GM12878 (cell line): ENCODE measurements around the gene ST3GAL5. TPM values are rescaled to one million over a fixed set of nuclear protein-coding genes. Genes with fewer than 3 reads are reported as not detected.

Experiments
- BCL11A ChIP-seq: IDR thresholded peaks from 2 replicates; pipeline ENCODE4 v1.6.1; 2011; ENCODE audit warnings: low read depth, low read length
- BHLHE40 ChIP-seq, 2 experiments: fragments of 450-650 bp in 1 of 2; IDR thresholded peaks; 2 replicates each; pipeline ENCODE4 v1.6.1; 2011 to 2017; ENCODE audit warnings: low read depth in 2 of 2, borderline replicate concordance in 1 of 2, improper control_type of control experiment in 1 of 2, low read length in 1 of 2, mild to moderate bottlenecking in 1 of 2
- BRCA1 ChIP-seq: IDR thresholded peaks from 2 replicates; pipeline ENCODE4 v1.6.1; 2011; ENCODE audit warnings: low read depth, low read length, improper control_type of control experiment
- CREM ChIP-seq: IDR thresholded peaks from 2 replicates; pipeline ENCODE4 v1.6.1; 2014; ENCODE audit warnings: antibody characterized with exemption, low read depth
- CTCF ChIP-seq, 3 experiments: IDR thresholded peaks in 2 of 3; conservative IDR thresholded peaks in 1 of 3; 2 replicates each; pipeline ENCODE4 v1.5.1; 2011; ENCODE audit warnings: low read depth in 3 of 3, low read length in 3 of 3, mild to moderate bottlenecking in 3 of 3, control low read depth in 2 of 3, moderate library complexity in 2 of 3, inconsistent platforms in 1 of 3, mixed read lengths in 1 of 3; ENCODE audit not compliant: control insufficient read depth in 2 of 3, insufficient read depth in 1 of 3; ENCODE audit errors: extremely low read depth in 1 of 3
- EED ChIP-seq: sonication (generic); IDR thresholded peaks from 2 replicates; pipeline ENCODE4 v1.6.1; 2016; ENCODE audit warnings: antibody characterized with exemption, low read depth
- ESRRA ChIP-seq: IDR thresholded peaks from 2 replicates; pipeline ENCODE4 v1.6.1; 2012; ENCODE audit warnings: mild to moderate bottlenecking, low read length, improper control_type of control experiment
- HDAC6 ChIP-seq: fragments of 200-600 bp; sonication (generic); IDR thresholded peaks from one replicate; pipeline ENCODE4 v1.8.0; 2017; ENCODE audit warnings: antibody characterized with exemption; ENCODE audit not compliant: unreplicated experiment
- KDM1A ChIP-seq: fragments of 200-600 bp; sonication (generic); IDR thresholded peaks from 2 replicates; pipeline ENCODE4 v1.6.1; 2016; ENCODE audit warnings: borderline replicate concordance
- MEF2B ChIP-seq: fragments of 450-650 bp; IDR thresholded peaks from 2 replicates; pipeline ENCODE4 v1.6.1; 2018; ENCODE audit warnings: mild to moderate bottlenecking, moderate library complexity; ENCODE audit not compliant: partially characterized antibody, poor library complexity, severe bottlenecking
- NFIC ChIP-seq: IDR thresholded peaks from 2 replicates; pipeline ENCODE4 v1.6.1; 2012; ENCODE audit warnings: low read depth, mild to moderate bottlenecking, inconsistent platforms, low read length, moderate library complexity
- NR2F1 ChIP-seq: fragments of 450-650 bp; conservative IDR thresholded peaks from 2 replicates; pipeline ENCODE4 v1.6.1; 2017; ENCODE audit warnings: mild to moderate bottlenecking
- POU2F2 ChIP-seq: IDR thresholded peaks from 3 replicates; pipeline ENCODE4 v1.6.1; 2011; ENCODE audit warnings: low read depth, mild to moderate bottlenecking, low read length, borderline replicate concordance
- SPI1 ChIP-seq: IDR thresholded peaks from 2 replicates; pipeline ENCODE4 v1.6.1; 2011; ENCODE audit warnings: low read depth, mild to moderate bottlenecking, low read length, moderate library complexity, borderline replicate concordance; ENCODE audit not compliant: insufficient read depth
- SRF ChIP-seq, 2 experiments: IDR thresholded peaks; 2 replicates each; pipeline ENCODE4 v1.6.1; 2011; ENCODE audit warnings: low read depth in 2 of 2, low read length in 2 of 2, mild to moderate bottlenecking in 1 of 2, moderate library complexity in 1 of 2
- polyA plus RNA-seq, 11 experiments: library from polyadenylated mRNA; depleted of rRNA in 4 of 11; unstranded in 6 of 11; stranded (reverse) in 5 of 11; fragments of >200 nt; fragmentation: Nextera tagmentation in 4 of 11; fragmentation: Illumina TruSeq in 1 of 11; extraction: Ambion mirVana in 4 of 11; extraction: Trizol in 1 of 11; gene quantifications; 1 replicate in 1 of 11; 2 replicates in 10 of 11; pipeline versions ENCODE4 v1.2.1 to v1.2.3, GENCODE V29; 2011 to 2016; ENCODE audit warnings: inconsistent platforms in 2 of 11, missing spikeins in 2 of 11, low read depth in 1 of 11
- total RNA-seq, 4 experiments: library from RNA; depleted of rRNA in 3 of 4; stranded (reverse); fragments of >200 nt in 3 of 4; fragmentation: Illumina TruSeq in 1 of 4; extraction: Trizol in 1 of 4; gene quantifications; 2 replicates each; pipeline versions ENCODE4 v1.2.1 to v1.2.3, GENCODE V29; 2013 to 2021
- TF ChIP-seq, protein P1 (sequence below): fragments of 450-650 bp; IDR thresholded peaks from 2 replicates; pipeline ENCODE4 v1.6.1; 2017; ENCODE audit warnings: mild to moderate bottlenecking, moderate library complexity
- TF ChIP-seq, protein P2 (sequence below): fragments of 450-650 bp; IDR thresholded peaks from 2 replicates; pipeline ENCODE4 v1.6.1; 2017; ENCODE audit warnings: mild to moderate bottlenecking, low read depth, inconsistent platforms; ENCODE audit not compliant: poor library complexity, severe bottlenecking
- TF ChIP-seq, protein P3 (sequence below): fragments of 450-650 bp; formaldehyde crosslinking; IDR thresholded peaks from 2 replicates; pipeline ENCODE4 v1.5.0; 2022; ENCODE audit warnings: mild to moderate bottlenecking, missing genetic modification characterization

ST3GAL5 gene
- total and polyA plus RNA-seq, 10 of the 15 experiments (the other 5 are each of a cell fraction or from before 2014, with no cell fraction given), result 5.2 to 60.9 (median 10.2) TPM

DNA sequence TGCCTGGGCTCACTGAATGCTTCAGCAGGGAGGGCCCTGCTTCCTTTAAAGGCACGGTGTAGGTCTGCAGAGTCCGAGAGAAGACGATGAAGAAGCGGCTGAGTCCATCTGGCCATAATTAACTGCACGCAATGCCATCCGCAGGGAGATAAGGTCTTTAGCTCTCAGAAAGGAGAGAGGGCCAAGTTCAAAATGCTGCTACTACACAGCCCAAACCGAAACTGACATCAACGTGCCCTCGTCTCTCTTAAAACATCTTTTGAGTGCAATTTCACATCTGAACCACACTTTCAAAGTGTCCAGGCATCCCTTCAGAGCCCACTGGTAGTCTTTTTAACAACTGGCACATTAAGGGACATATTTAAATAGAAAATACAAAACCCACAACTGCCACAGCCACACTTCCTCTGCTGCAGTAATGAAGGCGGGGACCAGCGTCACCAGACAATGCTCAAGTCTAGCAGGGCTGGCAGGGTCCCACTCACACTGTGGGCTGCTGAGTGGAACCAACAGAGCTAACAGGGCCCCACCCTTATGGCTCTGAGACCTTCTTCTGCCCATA lies 35.8 kb downstream of the ST3GAL5 start (continued):
- TF ChIP-seq MEF2B, result peak; percentile 24
- no peak for TF ChIP-seq NR2F1
- TF ChIP-seq KDM1A, result no peak
- TF ChIP-seq CTCF (IDR thresholded peaks at IDR 0.05 in 2 of 3, conservative IDR thresholded peaks at IDR 0.05 in 1 of 3; ENCODE audit: control insufficient read depth in 2 of 3, extremely low read depth in 1 of 3, insufficient read depth in 1 of 3, low read depth in 3 of 3, low read length in 3 of 3), result no peak
- TF ChIP-seq, protein P1, sequence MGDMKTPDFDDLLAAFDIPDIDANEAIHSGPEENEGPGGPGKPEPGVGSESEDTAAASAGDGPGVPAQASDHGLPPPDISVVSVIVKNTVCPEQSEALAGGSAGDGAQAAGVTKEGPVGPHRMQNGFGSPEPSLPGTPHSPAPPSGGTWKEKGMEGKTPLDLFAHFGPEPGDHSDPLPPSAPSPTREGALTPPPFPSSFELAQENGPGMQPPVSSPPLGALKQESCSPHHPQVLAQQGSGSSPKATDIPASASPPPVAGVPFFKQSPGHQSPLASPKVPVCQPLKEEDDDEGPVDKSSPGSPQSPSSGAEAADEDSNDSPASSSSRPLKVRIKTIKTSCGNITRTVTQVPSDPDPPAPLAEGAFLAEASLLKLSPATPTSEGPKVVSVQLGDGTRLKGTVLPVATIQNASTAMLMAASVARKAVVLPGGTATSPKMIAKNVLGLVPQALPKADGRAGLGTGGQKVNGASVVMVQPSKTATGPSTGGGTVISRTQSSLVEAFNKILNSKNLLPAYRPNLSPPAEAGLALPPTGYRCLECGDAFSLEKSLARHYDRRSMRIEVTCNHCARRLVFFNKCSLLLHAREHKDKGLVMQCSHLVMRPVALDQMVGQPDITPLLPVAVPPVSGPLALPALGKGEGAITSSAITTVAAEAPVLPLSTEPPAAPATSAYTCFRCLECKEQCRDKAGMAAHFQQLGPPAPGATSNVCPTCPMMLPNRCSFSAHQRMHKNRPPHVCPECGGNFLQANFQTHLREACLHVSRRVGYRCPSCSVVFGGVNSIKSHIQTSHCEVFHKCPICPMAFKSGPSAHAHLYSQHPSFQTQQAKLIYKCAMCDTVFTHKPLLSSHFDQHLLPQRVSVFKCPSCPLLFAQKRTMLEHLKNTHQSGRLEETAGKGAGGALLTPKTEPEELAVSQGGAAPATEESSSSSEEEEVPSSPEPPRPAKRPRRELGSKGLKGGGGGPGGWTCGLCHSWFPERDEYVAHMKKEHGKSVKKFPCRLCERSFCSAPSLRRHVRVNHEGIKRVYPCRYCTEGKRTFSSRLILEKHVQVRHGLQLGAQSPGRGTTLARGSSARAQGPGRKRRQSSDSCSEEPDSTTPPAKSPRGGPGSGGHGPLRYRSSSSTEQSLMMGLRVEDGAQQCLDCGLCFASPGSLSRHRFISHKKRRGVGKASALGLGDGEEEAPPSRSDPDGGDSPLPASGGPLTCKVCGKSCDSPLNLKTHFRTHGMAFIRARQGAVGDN, result peak; percentile 92
- TF ChIP-seq SRF (IDR thresholded peaks at IDR 0.05; ENCODE audit: low read depth in 2 of 2, low read length in 2 of 2), result no peak
- TF ChIP-seq HDAC6, result no peak
- TF ChIP-seq EED, result peak; percentile 6; the same call in 1 of the 2 replicates
- TF ChIP-seq, protein P2, sequence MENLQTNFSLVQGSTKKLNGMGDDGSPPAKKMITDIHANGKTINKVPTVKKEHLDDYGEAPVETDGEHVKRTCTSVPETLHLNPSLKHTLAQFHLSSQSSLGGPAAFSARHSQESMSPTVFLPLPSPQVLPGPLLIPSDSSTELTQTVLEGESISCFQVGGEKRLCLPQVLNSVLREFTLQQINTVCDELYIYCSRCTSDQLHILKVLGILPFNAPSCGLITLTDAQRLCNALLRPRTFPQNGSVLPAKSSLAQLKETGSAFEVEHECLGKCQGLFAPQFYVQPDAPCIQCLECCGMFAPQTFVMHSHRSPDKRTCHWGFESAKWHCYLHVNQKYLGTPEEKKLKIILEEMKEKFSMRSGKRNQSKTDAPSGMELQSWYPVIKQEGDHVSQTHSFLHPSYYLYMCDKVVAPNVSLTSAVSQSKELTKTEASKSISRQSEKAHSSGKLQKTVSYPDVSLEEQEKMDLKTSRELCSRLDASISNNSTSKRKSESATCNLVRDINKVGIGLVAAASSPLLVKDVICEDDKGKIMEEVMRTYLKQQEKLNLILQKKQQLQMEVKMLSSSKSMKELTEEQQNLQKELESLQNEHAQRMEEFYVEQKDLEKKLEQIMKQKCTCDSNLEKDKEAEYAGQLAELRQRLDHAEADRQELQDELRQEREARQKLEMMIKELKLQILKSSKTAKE, result peak; percentile 66
- TF ChIP-seq BHLHE40 (IDR thresholded peaks at IDR 0.05; ENCODE audit: borderline replicate concordance in 1 of 2, low read depth in 2 of 2, low read length in 1 of 2), result peak; percentile 50 to 58; a peak in 2 of 4 replicates
- TF ChIP-seq SPI1, result peak; percentile 80; the same call in 1 of the 2 replicates
- TF ChIP-seq, protein P3, sequence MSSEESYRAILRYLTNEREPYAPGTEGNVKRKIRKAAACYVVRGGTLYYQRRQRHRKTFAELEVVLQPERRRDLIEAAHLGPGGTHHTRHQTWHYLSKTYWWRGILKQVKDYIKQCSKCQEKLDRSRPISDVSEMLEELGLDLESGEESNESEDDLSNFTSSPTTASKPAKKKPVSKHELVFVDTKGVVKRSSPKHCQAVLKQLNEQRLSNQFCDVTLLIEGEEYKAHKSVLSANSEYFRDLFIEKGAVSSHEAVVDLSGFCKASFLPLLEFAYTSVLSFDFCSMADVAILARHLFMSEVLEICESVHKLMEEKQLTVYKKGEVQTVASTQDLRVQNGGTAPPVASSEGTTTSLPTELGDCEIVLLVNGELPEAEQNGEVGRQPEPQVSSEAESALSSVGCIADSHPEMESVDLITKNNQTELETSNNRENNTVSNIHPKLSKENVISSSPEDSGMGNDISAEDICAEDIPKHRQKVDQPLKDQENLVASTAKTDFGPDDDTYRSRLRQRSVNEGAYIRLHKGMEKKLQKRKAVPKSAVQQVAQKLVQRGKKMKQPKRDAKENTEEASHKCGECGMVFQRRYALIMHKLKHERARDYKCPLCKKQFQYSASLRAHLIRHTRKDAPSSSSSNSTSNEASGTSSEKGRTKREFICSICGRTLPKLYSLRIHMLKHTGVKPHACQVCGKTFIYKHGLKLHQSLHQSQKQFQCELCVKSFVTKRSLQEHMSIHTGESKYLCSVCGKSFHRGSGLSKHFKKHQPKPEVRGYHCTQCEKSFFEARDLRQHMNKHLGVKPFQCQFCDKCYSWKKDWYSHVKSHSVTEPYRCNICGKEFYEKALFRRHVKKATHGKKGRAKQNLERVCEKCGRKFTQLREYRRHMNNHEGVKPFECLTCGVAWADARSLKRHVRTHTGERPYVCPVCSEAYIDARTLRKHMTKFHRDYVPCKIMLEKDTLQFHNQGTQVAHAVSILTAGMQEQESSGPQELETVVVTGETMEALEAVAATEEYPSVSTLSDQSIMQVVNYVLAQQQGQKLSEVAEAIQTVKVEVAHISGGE (CRISPR knock-in tag), result no peak
- TF ChIP-seq POU2F2, result peak; percentile 85; the same call in 2 of the 3 replicates
- peak; percentile 64 for TF ChIP-seq NFIC
- no peak for TF ChIP-seq ESRRA
- TF ChIP-seq BCL11A, result peak; percentile 45; the same call in 1 of the 2 replicates
- TF ChIP-seq BRCA1, result no peak
- no peak for TF ChIP-seq CREM
